ENCODE data around the gene ZNF862.

ZNF862 gene

GRCh38 chr7:149838224-149838991, at the start of gene ZNF862:
TSS of gene ZNF862 (plus strand) at chr7:149838375. CDS start at chr7:149838612, 237 bp downstream.
- TF ChIP-seq, protein P1, sequence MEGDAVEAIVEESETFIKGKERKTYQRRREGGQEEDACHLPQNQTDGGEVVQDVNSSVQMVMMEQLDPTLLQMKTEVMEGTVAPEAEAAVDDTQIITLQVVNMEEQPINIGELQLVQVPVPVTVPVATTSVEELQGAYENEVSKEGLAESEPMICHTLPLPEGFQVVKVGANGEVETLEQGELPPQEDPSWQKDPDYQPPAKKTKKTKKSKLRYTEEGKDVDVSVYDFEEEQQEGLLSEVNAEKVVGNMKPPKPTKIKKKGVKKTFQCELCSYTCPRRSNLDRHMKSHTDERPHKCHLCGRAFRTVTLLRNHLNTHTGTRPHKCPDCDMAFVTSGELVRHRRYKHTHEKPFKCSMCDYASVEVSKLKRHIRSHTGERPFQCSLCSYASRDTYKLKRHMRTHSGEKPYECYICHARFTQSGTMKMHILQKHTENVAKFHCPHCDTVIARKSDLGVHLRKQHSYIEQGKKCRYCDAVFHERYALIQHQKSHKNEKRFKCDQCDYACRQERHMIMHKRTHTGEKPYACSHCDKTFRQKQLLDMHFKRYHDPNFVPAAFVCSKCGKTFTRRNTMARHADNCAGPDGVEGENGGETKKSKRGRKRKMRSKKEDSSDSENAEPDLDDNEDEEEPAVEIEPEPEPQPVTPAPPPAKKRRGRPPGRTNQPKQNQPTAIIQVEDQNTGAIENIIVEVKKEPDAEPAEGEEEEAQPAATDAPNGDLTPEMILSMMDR (IDR thresholded peaks at IDR 0.05; ENCODE audit: extremely low read depth, missing control alignments): no peak
- DNase-seq (ENCODE audit: low spot score): peak; percentile 99

DNA sequence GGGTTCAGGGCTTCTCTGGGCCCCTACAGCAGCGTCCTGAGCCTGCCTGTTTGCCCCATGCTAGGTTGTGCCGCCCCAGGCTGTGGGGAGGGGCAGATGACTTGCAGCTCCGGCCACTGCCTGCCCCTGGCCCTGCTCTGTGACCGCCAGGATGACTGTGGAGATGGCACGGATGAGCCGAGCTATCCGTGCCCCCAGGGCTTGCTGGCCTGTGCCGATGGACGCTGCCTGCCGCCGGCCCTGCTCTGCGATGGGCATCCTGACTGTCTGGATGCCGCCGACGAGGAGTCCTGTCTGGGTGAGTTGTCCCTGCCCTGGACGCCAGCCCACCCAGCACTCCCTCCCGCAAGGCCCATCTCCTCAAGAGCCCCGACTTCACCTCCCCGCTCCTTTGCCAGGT, 49.1 kb upstream of the ZNF862 start:
- TF ChIP-seq, protein P1 (IDR thresholded peaks at IDR 0.05; ENCODE audit: extremely low read depth, missing control alignments): no peak
- DNase-seq (ENCODE audit: low spot score): no peak

DNA sequence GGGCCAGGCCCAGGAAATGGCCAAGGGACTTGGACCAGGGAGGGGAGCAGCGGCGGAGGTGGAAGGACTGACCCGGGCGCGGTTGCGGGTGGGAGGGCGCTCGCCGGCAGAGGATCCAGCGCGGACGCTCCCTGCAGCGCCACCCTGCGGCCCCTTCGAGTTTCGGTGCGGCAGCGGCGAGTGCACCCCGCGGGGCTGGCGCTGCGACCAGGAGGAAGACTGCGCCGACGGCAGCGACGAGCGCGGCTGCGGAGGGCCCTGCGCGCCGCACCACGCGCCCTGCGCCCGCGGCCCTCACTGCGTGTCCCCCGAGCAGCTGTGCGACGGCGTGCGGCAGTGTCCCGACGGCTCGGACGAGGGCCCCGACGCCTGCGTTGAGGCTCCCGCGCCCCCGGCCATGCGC, 48.0 kb upstream of the ZNF862 start:
- DNase-seq (ENCODE audit: low spot score): peak; percentile 63

GRCh38 chr7:149790754-149791360, 47.3 kb upstream of the ZNF862 start:
- TF ChIP-seq, protein P1 (IDR thresholded peaks at IDR 0.05; ENCODE audit: extremely low read depth, missing control alignments): no peak
- no peak for DNase-seq (ENCODE audit: low spot score)

More for the DNA sequence above, 48.0 kb upstream of the ZNF862 start:
- TF ChIP-seq, protein P1 (IDR thresholded peaks at IDR 0.05; ENCODE audit: extremely low read depth, missing control alignments): peak; percentile 6

- DNase-seq (ENCODE audit: low spot score): no peak
- TF ChIP-seq, protein P1 (IDR thresholded peaks at IDR 0.05; ENCODE audit: extremely low read depth, missing control alignments): no peak
These were observed 46.6 kb upstream of the ZNF862 start for GRCh38 chr7:149791411-149792219.

DNA sequence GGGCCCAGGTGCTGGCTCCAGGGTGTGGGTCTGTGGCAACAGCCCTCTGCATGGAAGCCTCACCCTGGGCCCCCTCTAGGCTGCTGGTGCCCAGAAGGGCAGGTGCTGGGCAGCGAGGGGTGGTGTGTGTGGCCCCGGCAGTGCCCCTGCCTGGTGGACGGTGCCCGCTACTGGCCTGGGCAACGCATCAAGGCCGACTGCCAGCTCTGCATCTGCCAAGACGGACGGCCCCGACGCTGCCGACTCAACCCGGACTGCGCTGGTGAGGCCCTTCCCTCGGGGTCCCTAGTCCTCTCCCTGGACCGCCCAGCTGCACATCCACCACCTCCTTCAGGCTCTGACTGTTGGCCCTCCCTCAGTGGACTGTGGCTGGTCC, 46.0 kb upstream of the ZNF862 start:
- DNase-seq (ENCODE audit: low spot score): no peak
- TF ChIP-seq, protein P1 (IDR thresholded peaks at IDR 0.05; ENCODE audit: extremely low read depth, missing control alignments): no peak

- no peak for DNase-seq (ENCODE audit: low spot score)
- TF ChIP-seq, protein P1 (IDR thresholded peaks at IDR 0.05; ENCODE audit: extremely low read depth, missing control alignments): no peak
These were observed 44.9 kb upstream of the ZNF862 start for GRCh38 chr7:149793261-149793660.

Measured in GM20000 (cell line).